Ishikawa (cell line): Measurements from ENCODE around the gene ITCH.
A peak's percentile ranks its signal among the peaks of the same experiment; 100 is the strongest.

Experiments used
- CEBPB ChIP-seq: IDR thresholded peaks from 2 replicates; pipeline ENCODE4 v1.6.1; 2012
- CREB1 ChIP-seq: IDR thresholded peaks from 2 replicates; pipeline ENCODE4 v1.6.1; 2012; ENCODE audit warnings: low read depth
- EGR1 ChIP-seq: IDR thresholded peaks from 2 replicates; pipeline ENCODE4 v1.6.1; 2012
- EP300 ChIP-seq: IDR thresholded peaks from 2 replicates; pipeline ENCODE4 v1.6.1; 2012; ENCODE audit warnings: borderline replicate concordance
- FOXM1 ChIP-seq: IDR thresholded peaks from 2 replicates; pipeline ENCODE4 v1.6.1; 2012; ENCODE audit warnings: low read depth, borderline replicate concordance
- NFIC ChIP-seq: IDR thresholded peaks from 2 replicates; pipeline ENCODE4 v1.6.1; 2012
- RAD21 ChIP-seq: IDR thresholded peaks from 2 replicates; pipeline ENCODE4 v1.6.1; 2012; ENCODE audit warnings: low read depth
- TAF1 ChIP-seq: IDR thresholded peaks from 2 replicates; pipeline ENCODE4 v1.6.1; 2012; ENCODE audit warnings: low read depth, mild to moderate bottlenecking
- TCF12 ChIP-seq: IDR thresholded peaks from 2 replicates; pipeline ENCODE4 v1.6.1; 2012; ENCODE audit warnings: low read depth
- TEAD4 ChIP-seq: IDR thresholded peaks from 2 replicates; pipeline ENCODE4 v1.6.1; 2012
- YY1 ChIP-seq: IDR thresholded peaks from 2 replicates; pipeline ENCODE4 v1.6.1; 2012; ENCODE audit warnings: low read depth
- ZBTB7A ChIP-seq: IDR thresholded peaks from 2 replicates; pipeline ENCODE4 v1.6.1; 2012; ENCODE audit warnings: low read depth
- TF ChIP-seq, protein P1 (sequence below): IDR thresholded peaks from 2 replicates; pipeline ENCODE4 v1.6.1; 2012
- TF ChIP-seq, protein P2 (sequence below): IDR thresholded peaks from 2 replicates; pipeline ENCODE4 v1.6.1; 2012
- TF ChIP-seq, protein P3 (sequence below): IDR thresholded peaks from 2 replicates; pipeline ENCODE4 v1.6.1; 2012; ENCODE audit warnings: low read depth, mild to moderate bottlenecking

ITCH gene

DNA sequence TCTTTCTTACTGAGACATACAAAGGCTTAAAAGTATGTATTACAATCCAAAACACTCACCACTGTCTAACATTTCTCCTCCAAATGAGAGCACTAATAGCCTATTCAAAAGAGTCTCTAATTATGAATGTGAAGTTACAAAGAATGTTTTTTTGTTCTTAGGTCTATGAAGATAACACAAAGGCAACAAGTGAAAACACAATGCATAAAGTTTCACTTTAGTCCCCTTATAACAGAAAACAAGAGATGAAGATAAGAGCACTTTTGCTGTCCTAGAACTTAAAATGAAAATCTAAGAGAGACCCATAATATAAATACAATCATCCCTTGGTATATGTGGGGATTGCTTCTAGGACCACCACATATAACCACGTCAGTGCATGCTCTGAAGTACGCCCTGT, 25.6 kb downstream of the ITCH start:
- TF ChIP-seq, protein P1, sequence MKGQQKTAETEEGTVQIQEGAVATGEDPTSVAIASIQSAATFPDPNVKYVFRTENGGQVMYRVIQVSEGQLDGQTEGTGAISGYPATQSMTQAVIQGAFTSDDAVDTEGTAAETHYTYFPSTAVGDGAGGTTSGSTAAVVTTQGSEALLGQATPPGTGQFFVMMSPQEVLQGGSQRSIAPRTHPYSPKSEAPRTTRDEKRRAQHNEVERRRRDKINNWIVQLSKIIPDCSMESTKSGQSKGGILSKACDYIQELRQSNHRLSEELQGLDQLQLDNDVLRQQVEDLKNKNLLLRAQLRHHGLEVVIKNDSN, result no peak
- TF ChIP-seq TCF12 (no peak), YY1 (no peak), EGR1 (no peak), TAF1 (no peak), CREB1 (no peak), EP300 (no peak), CEBPB (no peak)
- TF ChIP-seq, protein P2, sequence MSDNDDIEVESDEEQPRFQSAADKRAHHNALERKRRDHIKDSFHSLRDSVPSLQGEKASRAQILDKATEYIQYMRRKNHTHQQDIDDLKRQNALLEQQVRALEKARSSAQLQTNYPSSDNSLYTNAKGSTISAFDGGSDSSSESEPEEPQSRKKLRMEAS, result no peak

DNA sequence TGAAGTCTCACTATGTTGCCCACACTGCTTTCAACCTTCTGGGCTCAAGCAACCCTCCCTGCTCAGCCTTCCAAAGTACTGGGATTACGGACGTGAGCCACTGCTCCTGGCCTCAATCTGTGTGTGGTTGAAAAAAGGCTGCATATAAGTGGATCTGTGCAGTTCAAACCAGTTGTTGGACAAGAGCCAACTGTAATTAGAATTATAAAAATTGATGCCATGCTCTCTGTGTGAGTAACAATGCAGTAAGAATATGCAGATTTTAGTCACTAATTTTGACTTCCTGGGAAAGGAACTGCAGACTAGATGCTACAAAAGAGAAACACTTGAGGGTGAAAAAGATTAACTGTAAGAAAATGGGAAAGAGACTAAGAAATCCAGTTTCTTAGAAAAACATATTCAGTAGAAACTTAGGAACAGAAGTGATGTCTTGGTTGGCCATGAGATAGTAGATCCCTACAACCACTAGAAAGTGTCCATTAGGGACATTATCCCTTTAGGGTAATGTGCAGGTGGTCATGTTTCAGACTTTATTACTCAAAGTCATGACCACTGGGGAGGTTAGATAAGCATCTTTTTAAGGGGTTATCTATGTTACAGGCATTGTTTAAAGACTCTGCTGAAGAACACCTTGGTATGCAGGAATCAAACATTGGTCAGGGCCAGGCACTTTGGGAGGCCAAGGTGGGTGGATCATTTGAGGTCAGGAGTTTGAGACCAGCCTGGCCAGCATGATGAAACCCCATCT, 26.3 kb downstream of the ITCH start:
- TF ChIP-seq, protein P2, result no peak
- peak; percentile 58 for TF ChIP-seq NFIC

DNA sequence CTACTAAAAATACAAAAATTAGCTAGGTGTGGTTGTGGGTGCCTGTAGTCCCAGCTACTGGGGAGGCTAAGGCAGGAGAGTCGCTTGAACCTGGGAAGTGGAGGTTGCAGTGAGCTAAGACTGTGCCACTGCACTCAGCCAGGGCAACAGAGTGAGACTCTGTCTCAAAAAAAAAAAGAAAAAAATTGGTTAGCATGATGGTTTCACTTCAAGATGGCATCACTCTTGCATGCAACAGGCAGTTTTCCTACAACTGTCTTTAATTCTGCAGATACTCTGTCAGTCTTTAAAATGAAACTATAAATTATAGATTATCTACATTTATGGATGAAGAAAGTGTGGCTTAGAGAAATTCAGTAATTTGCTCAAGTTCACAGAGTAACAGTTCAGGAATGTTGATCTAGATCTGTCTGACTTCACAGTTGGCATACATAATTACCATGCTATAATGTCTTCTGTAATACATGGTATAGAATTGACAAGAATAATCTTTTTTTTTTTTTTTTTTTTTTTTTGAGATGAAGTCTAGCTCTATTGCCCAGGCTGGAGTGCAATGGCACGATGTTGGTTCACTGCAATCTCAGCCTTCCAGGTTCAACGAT, 27.0 kb downstream of the ITCH start:
- TF ChIP-seq NFIC (no peak), ZBTB7A (no peak), TEAD4 (no peak), CEBPB (no peak), CREB1 (no peak), TCF12 (no peak), EGR1 (no peak), EP300 (no peak), TAF1 (no peak), YY1 (no peak), RAD21 (no peak), FOXM1 (no peak)
- TF ChIP-seq, protein P2, result no peak
- TF ChIP-seq, protein P3, sequence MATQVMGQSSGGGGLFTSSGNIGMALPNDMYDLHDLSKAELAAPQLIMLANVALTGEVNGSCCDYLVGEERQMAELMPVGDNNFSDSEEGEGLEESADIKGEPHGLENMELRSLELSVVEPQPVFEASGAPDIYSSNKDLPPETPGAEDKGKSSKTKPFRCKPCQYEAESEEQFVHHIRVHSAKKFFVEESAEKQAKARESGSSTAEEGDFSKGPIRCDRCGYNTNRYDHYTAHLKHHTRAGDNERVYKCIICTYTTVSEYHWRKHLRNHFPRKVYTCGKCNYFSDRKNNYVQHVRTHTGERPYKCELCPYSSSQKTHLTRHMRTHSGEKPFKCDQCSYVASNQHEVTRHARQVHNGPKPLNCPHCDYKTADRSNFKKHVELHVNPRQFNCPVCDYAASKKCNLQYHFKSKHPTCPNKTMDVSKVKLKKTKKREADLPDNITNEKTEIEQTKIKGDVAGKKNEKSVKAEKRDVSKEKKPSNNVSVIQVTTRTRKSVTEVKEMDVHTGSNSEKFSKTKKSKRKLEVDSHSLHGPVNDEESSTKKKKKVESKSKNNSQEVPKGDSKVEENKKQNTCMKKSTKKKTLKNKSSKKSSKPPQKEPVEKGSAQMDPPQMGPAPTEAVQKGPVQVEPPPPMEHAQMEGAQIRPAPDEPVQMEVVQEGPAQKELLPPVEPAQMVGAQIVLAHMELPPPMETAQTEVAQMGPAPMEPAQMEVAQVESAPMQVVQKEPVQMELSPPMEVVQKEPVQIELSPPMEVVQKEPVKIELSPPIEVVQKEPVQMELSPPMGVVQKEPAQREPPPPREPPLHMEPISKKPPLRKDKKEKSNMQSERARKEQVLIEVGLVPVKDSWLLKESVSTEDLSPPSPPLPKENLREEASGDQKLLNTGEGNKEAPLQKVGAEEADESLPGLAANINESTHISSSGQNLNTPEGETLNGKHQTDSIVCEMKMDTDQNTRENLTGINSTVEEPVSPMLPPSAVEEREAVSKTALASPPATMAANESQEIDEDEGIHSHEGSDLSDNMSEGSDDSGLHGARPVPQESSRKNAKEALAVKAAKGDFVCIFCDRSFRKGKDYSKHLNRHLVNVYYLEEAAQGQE, result no peak
- TF ChIP-seq, protein P1, result no peak

DNA sequence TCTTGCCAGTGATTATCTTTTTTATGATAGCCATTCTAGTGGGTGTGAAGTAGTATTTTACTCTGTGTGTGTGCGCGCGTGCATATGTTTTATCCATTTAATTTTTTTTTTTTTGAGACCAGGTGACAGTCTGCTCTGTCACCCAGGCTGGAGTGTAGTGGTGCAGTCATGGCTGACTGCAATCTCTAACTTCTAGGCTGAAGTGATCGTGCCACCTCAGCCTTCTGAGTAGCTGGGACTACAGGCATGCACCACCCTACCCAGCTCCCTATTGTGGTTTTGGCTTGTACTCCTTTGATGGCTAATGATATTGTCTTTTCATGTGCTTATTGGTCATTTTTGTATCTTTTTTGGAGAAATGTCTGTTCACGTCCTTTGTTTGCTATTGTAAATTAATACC, 33.3 kb downstream of the ITCH start:
- no peak for TF ChIP-seq CREB1
- no peak for TF ChIP-seq NFIC
- no peak for TF ChIP-seq FOXM1
- TF ChIP-seq TEAD4, result no peak
- TF ChIP-seq, protein P1, result no peak
- TF ChIP-seq EGR1, result no peak
- TF ChIP-seq EP300, result no peak
- no peak for TF ChIP-seq ZBTB7A
- TF ChIP-seq, protein P3, result no peak
- no peak for TF ChIP-seq RAD21
- TF ChIP-seq, protein P2, result no peak
- TF ChIP-seq TAF1, result no peak
- TF ChIP-seq YY1, result no peak
- TF ChIP-seq CEBPB, result no peak
- TF ChIP-seq TCF12, result no peak

DNA sequence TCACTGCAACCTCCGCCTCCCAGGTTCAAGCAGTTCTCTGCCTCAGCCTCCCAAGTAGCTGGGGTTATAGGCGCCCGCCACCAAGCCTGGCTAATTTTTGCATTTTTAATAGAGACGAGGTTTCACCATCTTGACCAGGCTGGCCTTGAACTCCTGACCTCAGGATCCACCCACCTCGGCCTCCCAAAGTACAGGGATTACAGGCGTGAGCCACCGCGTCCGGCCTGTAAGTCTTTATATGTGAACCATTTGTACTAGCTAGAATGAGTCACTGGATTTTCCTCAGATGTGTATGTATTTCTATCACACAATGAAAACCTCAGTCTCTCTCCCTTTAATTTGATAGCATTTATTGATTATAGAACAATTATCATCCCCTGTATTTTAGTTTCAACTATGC, 34.0 kb downstream of the ITCH start:
- TF ChIP-seq, protein P1, result no peak
- TF ChIP-seq, protein P2, result no peak
- TF ChIP-seq EP300 (no peak), TEAD4 (no peak), FOXM1 (no peak)
- TF ChIP-seq, protein P3, result no peak
